AG04450 (cell line): ENCODE measurements around the gene FRMPD1. TPM values are rescaled to one million over a fixed set of nuclear protein-coding genes. Genes with fewer than 3 reads are reported as not detected.

Experiments used
- CTCF ChIA-PET: fragments of 300-600, 350-600 bp; formaldehyde crosslinking; extraction: SDS; loops from one replicate; lab custom pipeline; 2022; ENCODE audit warnings: antibody characterized with exemption, inconsistent platforms; lab: Charles Lee
- POLR2A ChIA-PET: fragments of 350-600 bp; formaldehyde crosslinking; extraction: SDS; loops from one replicate; lab custom pipeline; 2021; ENCODE audit warnings: antibody characterized with exemption, inconsistent platforms; lab: Yijun Ruan, JAX
- DNase-seq: peaks from one replicate; pipeline ENCODE4 v3.0.0-alpha.2; 2011; ENCODE audit warnings: low read depth, low spot score
- H3K27ac ChIP-seq: one replicate; pipeline ENCODE4 v1.5.1; 2012; ENCODE audit warnings: low read depth, low read length, control low read depth
- H3K27me3 ChIP-seq: one replicate; pipeline ENCODE4 v1.6.0; 2012; ENCODE audit warnings: low read length; ENCODE audit not compliant: control insufficient read depth, insufficient read depth
- H3K4me3 ChIP-seq: 2 replicates; pipeline ENCODE4 v1.5.1; 2011; ENCODE audit warnings: mild to moderate bottlenecking, low read depth, low read length, control low read depth
- H3K9me3 ChIP-seq: 2 replicates; pipeline ENCODE4 v1.5.1; 2012; ENCODE audit warnings: low read length; ENCODE audit not compliant: control insufficient read depth, insufficient read depth
- CTCF ChIP-seq: IDR thresholded peaks from 2 replicates; pipeline ENCODE4 v1.5.1; 2011; ENCODE audit warnings: low read depth, low read length, control low read depth, inconsistent platforms
- polyA plus RNA-seq: library from polyadenylated mRNA; depleted of rRNA; stranded (reverse); fragments of >200 nt; gene quantifications from 2 replicates; pipeline ENCODE4 v1.2.3, GENCODE V29; 2011

FRMPD1 gene
- polyA plus RNA-seq, 1 experiment, result not detected

GRCh38 chr9:37640246-37640645, 10.5 kb upstream of the FRMPD1 start:
- TF ChIP-seq CTCF, result no peak
- CTCF ChIA-PET, result no interaction called here
- DNase-seq, result no peak

GRCh38 chr9:37641331-37641730, 9.4 kb upstream of the FRMPD1 start:
- Histone ChIP-seq H3K4me3 (no peak overlapping the region), H3K27me3 (peaks cover 23% of the 10 kb centered on the region), H3K27ac (no peak overlapping the region), H3K9me3 (no peaks in the 10 kb centered on the region)
- DNase-seq, result no peak
- ChIA-PET CTCF (interaction anchor here (0.6 kb wide), 1 partner anchor 981 kb away, joined by 3 read pairs; no protein-coding TSS in a partner anchor), POLR2A (no interaction called here)
- TF ChIP-seq CTCF, result no peak

More at GRCh38 chr9:37640246-37640645, 10.5 kb upstream of the FRMPD1 start:
- POLR2A ChIA-PET, result no interaction called here
- Histone ChIP-seq H3K27ac (no peak overlapping the region), H3K4me3 (no peak overlapping the region), H3K9me3 (no peaks in the 10 kb centered on the region; the same call in 1 of the 2 replicates), H3K27me3 (peaks cover 23% of the 10 kb centered on the region)

- CTCF ChIA-PET, result no interaction called here
- POLR2A ChIA-PET, result no interaction called here
- peaks cover 25% of the 10 kb centered on the region for H3K27me3 ChIP-seq
- DNase-seq, result no peak
- no peaks in the 10 kb centered on the region for H3K9me3 ChIP-seq
- no peak overlapping the region for H3K27ac ChIP-seq
- H3K4me3 ChIP-seq, result no peak overlapping the region
- TF ChIP-seq CTCF, result no peak
Observed at GRCh38 chr9:37643214-37643613, 7.5 kb upstream of the FRMPD1 start.

- DNase-seq, result no peak
- H3K27me3 ChIP-seq, result peaks cover 42% of the 10 kb centered on the region
- POLR2A ChIA-PET, result no interaction called here
- TF ChIP-seq CTCF, result no peak
- H3K9me3 ChIP-seq, result peaks cover 3% of the 10 kb centered on the region; the same call in 1 of the 2 replicates
- CTCF ChIA-PET, result interaction anchor here (0.6 to 1.2 kb wide), 2 partner anchors 22 to 111 kb away, joined by 3 read pairs; no protein-coding TSS in a partner anchor
- H3K27ac ChIP-seq, result no peak overlapping the region
- H3K4me3 ChIP-seq, result no peak overlapping the region
Observed at GRCh38 chr9:37645903-37646506, 4.7 kb upstream of the FRMPD1 start.

- no peak for TF ChIP-seq CTCF
- peaks cover 3% of the 10 kb centered on the region; the same call in 1 of the 2 replicates for H3K9me3 ChIP-seq
- peaks cover 60% of the 10 kb centered on the region for H3K27me3 ChIP-seq
- DNase-seq, result no peak
- H3K4me3 ChIP-seq, result no peak overlapping the region; the same call in 1 of the 2 replicates
- ChIA-PET CTCF (no interaction called here), POLR2A (no interaction called here)
- H3K27ac ChIP-seq, result no peak overlapping the region
Observed at GRCh38 chr9:37650299-37650872, 368 bp upstream of the FRMPD1 start.
